Fibroblast of lung (primary cell): Measurements from ENCODE around the gene THAP10. TPM values are rescaled to one million over a fixed set of nuclear protein-coding genes. Genes with fewer than 3 reads are reported as not detected.
"Not testable (repeated sequence)": the region's sequence is repeated elsewhere in the genome, so short reads cannot be mapped to it uniquely, and the experiment has no call there.

Experiments
- DNase-seq, 2 donors: peaks; one replicate each; pipeline versions ENCODE4 v3.0.0 to v3.0.0-alpha.2; 2010; ENCODE audit warnings: low read depth in 2 of 2
- H2AFZ ChIP-seq: 2 replicates; pipeline ENCODE4 v1.5.1; 2012; ENCODE audit warnings: low read length, control low read depth, inconsistent platforms
- H3K27ac ChIP-seq: 2 replicates; pipeline ENCODE4 v1.5.1; 2011; ENCODE audit warnings: low read length, control low read depth; ENCODE audit not compliant: insufficient read depth
- H3K27me3 ChIP-seq: 2 replicates; pipeline ENCODE4 v1.5.1; 2011; ENCODE audit warnings: mild to moderate bottlenecking, low read length; ENCODE audit not compliant: control insufficient read depth, insufficient read depth
- H3K36me3 ChIP-seq: 2 replicates; pipeline ENCODE4 v1.5.1; 2011; ENCODE audit warnings: low read length; ENCODE audit not compliant: control insufficient read depth, insufficient read depth
- H3K4me1 ChIP-seq: 2 replicates; pipeline ENCODE4 v1.5.1; 2011; ENCODE audit warnings: low read length; ENCODE audit not compliant: control insufficient read depth, insufficient read depth; ENCODE audit errors: extremely low read depth
- H3K4me2 ChIP-seq: 2 replicates; pipeline ENCODE4 v1.5.1; 2011; ENCODE audit warnings: low read length, control low read depth; ENCODE audit not compliant: insufficient read depth; ENCODE audit errors: extremely low read depth
- H3K4me3 ChIP-seq, 4 experiments: fragments of 200-600 bp in 1 of 4; sonication (generic) in 1 of 4; replicated peaks in 1 of 4; 2 replicates each; pipeline ENCODE4 v1.5.1; 2011 to 2016; ENCODE audit warnings: low read length in 4 of 4, low read depth in 3 of 4, mild to moderate bottlenecking in 3 of 4, control low read depth in 2 of 4, inconsistent platforms in 1 of 4, mixed read lengths in 1 of 4; ENCODE audit not compliant: insufficient read depth in 1 of 4; ENCODE audit errors: control extremely low read depth in 1 of 4
- H3K79me2 ChIP-seq: 2 replicates; pipeline ENCODE4 v1.5.1; 2012; ENCODE audit warnings: mild to moderate bottlenecking, low read length, inconsistent platforms; ENCODE audit not compliant: control insufficient read depth, insufficient read depth
- H3K9ac ChIP-seq: 2 replicates; pipeline ENCODE4 v1.5.1; 2011; ENCODE audit warnings: mild to moderate bottlenecking, low read length, control low read depth; ENCODE audit not compliant: insufficient read depth
- H3K9me3 ChIP-seq: 2 replicates; pipeline ENCODE4 v1.5.1; 2012; ENCODE audit warnings: low read depth, low read length; ENCODE audit not compliant: control insufficient read depth, insufficient read depth
- H4K20me1 ChIP-seq: 2 replicates; pipeline ENCODE4 v1.5.1; 2011; ENCODE audit warnings: low read length; ENCODE audit not compliant: control insufficient read depth, insufficient read depth; ENCODE audit errors: extremely low read depth
- CTCF ChIP-seq, 2 donors: IDR thresholded peaks in 1 of 2; conservative IDR thresholded peaks in 1 of 2; 1 replicate in 1 of 2; 2 replicates in 1 of 2; pipeline ENCODE4 v1.5.1; 2011 to 2012; ENCODE audit warnings: low read length in 2 of 2, control low read depth in 1 of 2, inconsistent platforms in 1 of 2, low read depth in 1 of 2, mild to moderate bottlenecking in 1 of 2
- EZH2 ChIP-seq: IDR thresholded peaks from 2 replicates; pipeline ENCODE4 v1.5.1; 2012; ENCODE audit warnings: low read length, control low read depth, mild to moderate bottlenecking; ENCODE audit errors: missing control alignments
- polyA plus RNA-seq, 2 donors: library from polyadenylated mRNA; depleted of rRNA in 1 of 2; stranded (reverse) in 1 of 2; unstranded in 1 of 2; fragments of >200 nt; gene quantifications; 2 replicates each; pipeline ENCODE4 v1.2.1, GENCODE V29; 2011 to 2012; ENCODE audit warnings: missing spikeins in 1 of 2
- total RNA-seq: library from RNA; depleted of rRNA; stranded (reverse); fragments of >200 nt; gene quantifications from 2 replicates; pipeline ENCODE4 v1.2.1, GENCODE V29; 2014

THAP10 gene
- total and polyA plus RNA-seq, 2 donors (not counting 1 experiment from before 2014, with no cell fraction given), result 4.6 to 5.0 TPM

- no peak overlapping the region for H3K27ac ChIP-seq
- H3K4me3 ChIP-seq, result no peak overlapping the region
- no peak for DNase-seq
- H2AFZ ChIP-seq, result no peak overlapping the region
- no peaks in the 10 kb centered on the region for H3K9me3 ChIP-seq
- no peak overlapping the region for H3K4me2 ChIP-seq
- TF ChIP-seq EZH2 (no peak), CTCF (conservative IDR thresholded peaks at IDR 0.05 in 1 of 2, IDR thresholded peaks at IDR 0.05 in 1 of 2; ENCODE audit: low read depth in 1 of 2, low read length in 2 of 2) (no peak)
- no peaks in the 10 kb centered on the region for H4K20me1 ChIP-seq
- H3K36me3 ChIP-seq, result no peaks in the 10 kb centered on the region
- peaks cover 34% of the 10 kb centered on the region for H3K4me1 ChIP-seq
- no peaks in the 10 kb centered on the region for H3K79me2 ChIP-seq
- no peak overlapping the region for H3K9ac ChIP-seq
- H3K27me3 ChIP-seq, result no peaks in the 10 kb centered on the region
Measured at GRCh38 chr15:70859322-70859908, 32.8 kb downstream of the THAP10 start.

DNA sequence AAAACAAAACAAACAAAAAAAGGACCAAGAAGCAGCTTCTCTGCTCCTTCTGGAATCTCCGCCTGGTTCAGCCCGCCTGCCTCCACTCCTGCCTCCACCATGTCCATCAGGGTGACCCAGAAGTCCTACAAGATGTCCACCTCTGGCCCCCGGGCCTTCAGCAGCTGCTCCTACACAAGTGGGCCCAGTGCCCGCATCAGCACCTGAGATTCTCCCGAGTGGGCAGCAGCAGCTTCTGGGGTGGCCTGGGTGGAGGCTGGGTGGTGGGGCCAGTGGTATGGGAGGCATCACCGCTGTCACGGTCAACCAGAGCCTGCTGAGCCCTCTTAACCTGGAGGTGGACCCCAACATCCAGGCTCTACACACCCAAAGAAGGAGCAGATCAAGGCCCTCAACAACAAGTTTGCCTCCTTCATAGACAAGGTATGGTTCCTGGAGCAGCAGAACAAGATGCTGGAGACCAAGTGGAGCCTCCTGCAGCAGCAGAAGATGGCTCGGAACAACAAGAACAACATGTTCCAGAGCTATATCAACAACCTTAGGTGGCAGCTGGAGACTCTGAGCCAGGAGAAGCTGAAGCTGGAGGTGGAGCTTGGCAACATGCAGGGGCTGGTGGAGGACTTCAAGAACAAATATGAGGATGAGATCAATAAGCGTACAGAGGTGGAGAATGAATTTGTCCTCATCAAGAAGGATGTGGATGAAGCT is 33.5 kb downstream of the THAP10 start:
- not testable (repeated sequence) for H3K79me2 ChIP-seq, H3K4me2 ChIP-seq, H3K4me3 ChIP-seq, H3K36me3 ChIP-seq, H4K20me1 ChIP-seq, H2AFZ ChIP-seq, H3K9me3 ChIP-seq, H3K27me3 ChIP-seq, H3K9ac ChIP-seq, DNase-seq, H3K27ac ChIP-seq
- H3K4me1 ChIP-seq, result peaks cover 29% of the 10 kb centered on the region

- Histone ChIP-seq H3K9ac (no peak overlapping the region), H2AFZ (no peak overlapping the region), H3K79me2 (peaks cover 12% of the 10 kb centered on the region), H3K27ac (peak overlapping the region; percentile 89), H3K4me2 (peak overlapping the region; percentile 9), H3K4me1 (peaks cover 26% of the 10 kb centered on the region), H3K9me3 (no peaks in the 10 kb centered on the region), H3K36me3 (no peaks in the 10 kb centered on the region), H3K27me3 (no peaks in the 10 kb centered on the region), H4K20me1 (no peaks in the 10 kb centered on the region), H3K4me3 (no peak overlapping the region)
- DNase-seq, result peak; percentile 53 to 56
- TF ChIP-seq EZH2 (no peak), CTCF (conservative IDR thresholded peaks at IDR 0.05 in 1 of 2, IDR thresholded peaks at IDR 0.05 in 1 of 2; ENCODE audit: low read depth in 1 of 2, low read length in 2 of 2) (no peak)
Measured at GRCh38 chr15:70857562-70858285, 34.5 kb downstream of the THAP10 start.
